ENCODE results near the gene AFF3.
"Not testable (repeated sequence)": the region's sequence is repeated elsewhere in the genome, so short reads cannot be mapped to it uniquely, and the experiment has no call there.

Gene AFF3

DNA sequence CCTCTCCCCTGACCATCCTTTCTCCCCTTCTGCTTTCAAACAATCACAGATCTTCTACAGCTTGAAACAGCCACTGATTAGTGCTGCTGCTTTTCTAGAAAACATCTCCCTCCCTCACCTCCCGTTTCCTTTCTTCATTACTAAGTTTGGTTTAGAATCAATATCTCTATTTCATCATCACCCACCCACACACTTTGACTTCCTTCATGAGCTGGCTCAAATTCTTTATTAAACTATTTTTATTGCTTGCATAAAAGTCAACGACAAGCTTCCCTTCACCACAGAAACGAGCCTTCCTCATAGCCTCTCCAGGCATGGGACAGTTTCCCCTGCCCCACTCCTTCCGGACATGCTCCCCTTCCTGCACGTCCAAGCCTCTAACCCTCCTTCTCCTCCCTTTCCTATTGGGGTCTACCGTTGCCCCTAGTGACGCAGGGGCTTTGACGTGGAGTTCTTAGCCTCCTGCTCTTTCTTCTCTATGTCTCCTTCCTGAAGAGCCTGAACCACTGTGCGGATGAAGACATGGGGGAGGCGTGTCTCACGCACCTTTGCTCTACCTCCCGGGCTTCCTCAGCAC lies 172.0 kb downstream of the AFF3 start:
- no peak for DNase-seq (ENCODE audit: low read depth)

DNA sequence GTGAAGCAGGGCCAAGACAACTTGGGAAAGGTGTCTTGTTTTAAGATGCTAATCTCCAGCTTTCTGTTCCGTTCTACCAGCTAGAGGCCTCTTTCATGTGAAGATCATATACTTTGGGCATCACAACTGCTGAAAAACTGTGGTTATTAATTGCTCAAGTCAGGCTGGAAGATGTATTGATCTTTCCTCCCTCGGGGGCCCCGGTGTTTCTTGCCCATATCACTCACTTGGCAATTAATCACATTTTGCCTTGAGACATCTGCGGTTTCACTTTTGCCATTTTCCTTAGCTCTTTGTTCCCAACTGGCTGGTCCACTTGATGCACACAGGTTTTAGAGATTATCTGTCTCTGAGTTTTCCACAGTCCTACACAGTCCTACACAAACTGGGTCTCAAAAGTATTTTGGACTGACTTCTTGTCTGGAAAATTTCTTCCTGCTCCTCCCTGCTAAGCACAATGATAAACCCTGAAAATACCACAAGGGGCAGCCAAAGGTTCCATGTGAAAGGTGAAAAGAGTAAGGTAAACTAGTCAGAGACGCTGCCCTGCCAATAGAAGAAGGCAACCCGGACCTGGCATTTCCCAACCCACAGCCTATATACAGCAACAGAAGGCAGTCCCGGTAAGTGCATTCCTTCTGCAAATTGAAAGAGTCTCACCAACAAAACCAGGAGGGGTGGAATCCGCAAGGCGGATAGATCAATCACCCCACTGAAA lies 181.0 kb downstream of the AFF3 start:
- no peak for DNase-seq (ENCODE audit: low read depth)

DNA sequence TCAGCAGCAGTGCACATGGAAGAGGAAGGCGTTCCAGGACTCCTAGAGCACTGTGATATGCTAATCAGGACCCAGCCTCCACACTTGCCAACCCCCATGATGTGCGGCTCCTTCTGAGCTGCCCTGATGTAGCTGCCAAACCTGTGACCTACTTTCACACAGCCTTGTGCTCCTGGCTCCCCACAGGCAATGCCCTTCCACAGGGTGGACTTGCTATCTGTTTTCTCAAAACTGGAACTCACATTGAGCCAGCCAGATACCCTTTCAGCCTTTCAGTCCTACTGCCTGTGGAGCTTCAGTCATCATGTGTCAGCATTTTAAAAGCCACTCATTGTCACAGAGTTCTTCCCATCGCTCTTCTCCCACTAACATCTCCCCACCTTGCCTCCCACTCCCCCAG lies 181.6 kb downstream of the AFF3 start:
- DNase-seq (ENCODE audit: low read depth) = no peak

- no peak for DNase-seq (ENCODE audit: low read depth)
Measured at GRCh38 chr2:99960291-99960690, 182.1 kb downstream of the AFF3 start.

GRCh38 chr2:99959261-99960014 lies 183.0 kb downstream of the AFF3 start:
- no peak for DNase-seq (ENCODE audit: low read depth)

DNA sequence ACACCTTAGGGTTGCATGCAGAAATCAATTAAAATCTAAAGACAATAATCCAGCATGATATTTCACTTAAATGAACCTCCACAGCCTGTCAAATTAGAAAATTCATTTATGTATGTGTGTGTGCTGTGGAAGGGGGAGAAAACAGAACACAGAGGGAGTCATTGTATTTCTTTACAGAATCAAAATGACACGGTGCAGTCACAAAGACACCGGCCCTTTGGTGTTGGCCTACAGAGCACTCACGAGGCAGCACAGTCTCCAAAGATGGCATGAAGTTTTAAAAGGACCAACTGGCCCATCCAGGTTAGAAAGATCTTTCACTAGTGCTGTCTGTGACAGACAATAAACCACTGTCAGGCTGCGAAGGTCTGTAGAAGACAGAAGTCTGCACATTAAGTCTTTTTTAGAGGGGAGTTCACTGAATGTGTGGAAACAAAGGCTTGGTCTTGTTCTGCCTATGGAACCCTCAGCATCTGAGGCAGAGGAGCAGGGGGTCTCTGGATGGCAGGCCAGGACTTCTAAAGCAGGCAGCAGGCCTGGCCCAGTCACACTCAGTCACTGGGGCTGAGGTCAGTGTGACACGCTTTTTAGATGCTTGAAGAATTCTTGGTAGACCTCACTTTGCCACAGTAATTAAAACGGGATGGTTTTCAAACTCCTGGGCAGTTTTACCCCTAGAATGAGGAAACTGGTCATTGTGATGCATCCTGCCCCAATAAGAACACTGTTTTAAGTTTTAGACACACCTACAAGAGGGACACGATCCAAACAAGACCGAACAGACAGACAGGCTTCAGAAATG lies 184.9 kb downstream of the AFF3 start:
- DNase-seq (ENCODE audit: low read depth) = no peak

DNA sequence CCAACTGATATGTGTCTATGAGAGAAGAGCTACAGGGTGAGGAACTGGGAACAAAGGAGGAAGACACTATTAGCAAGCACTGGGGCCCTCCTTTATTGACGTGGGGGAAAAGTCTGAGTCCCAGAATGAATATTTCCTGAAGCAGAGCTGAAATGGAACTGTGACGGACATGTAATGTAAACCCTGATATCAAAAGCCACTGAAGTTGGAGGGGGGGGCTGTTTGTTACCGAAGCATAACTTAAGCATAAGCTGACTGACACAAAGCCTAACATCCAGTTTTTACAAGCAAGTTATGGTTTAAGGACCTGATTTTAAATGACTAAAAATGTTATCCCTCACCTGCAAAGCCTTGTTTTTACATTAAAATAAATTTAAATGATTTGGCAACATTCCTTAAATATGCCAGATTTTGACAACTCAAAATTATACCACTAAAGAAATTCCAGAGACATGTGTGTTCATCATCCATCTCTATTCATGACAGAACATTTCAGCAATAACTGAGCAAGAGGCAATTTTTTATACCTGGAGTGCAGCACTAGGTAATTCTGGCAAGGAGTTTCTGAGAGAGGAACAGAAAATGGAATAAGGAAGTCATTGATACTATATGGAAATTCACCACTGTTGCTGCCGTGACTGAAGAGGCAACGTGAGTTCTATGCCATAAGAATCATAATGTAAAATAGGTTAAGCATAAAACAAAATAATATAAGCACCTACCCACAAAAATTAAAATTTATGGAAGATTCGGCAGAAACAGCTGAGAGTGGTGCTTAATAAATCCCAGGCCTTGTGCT lies 186.0 kb downstream of the AFF3 start:
- DNase-seq (ENCODE audit: low read depth) = no peak

DNA sequence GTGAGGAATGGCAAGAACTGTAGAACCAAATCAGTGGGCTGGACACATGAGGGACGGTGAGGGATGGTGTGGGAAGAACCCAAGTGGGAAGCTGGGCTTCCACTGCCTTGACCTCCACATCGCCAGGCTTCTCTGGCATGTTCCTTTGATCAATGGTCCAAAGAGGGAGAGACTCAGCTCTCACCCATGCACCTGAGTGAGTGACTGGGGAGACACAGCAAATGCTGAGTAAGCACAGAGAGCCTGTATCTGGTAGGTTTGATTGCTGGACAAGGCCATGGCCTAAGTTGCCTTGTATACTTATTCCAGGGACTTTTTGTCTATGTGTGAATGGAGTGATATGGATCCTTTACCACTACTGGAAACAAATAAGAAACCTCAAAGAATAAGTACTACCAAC lies 188.6 kb downstream of the AFF3 start:
- no peak for DNase-seq (ENCODE audit: low read depth)

DNA sequence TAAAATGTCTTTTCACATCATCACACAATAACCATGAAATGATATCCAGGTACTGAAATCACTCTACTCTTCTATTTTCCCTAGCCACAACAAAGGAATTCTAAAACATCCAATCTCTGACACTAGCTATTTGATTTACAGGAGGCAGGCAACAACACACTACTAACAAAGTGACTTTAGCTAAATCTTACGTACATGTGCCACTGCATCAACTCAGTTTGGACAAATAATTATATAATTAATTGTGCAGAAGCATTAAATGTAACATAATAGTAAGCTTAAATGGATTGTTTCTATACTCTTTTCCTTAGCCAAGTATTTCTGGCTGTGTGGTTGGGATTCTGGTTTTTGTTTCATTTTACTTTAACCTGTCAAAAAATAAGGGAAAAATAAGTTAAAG lies 192.4 kb downstream of the AFF3 start:
- DNase-seq (ENCODE audit: low read depth) = no peak

GRCh38 chr2:99949530-99949929 lies 192.9 kb downstream of the AFF3 start:
- DNase-seq (ENCODE audit: low read depth) = no peak

DNA sequence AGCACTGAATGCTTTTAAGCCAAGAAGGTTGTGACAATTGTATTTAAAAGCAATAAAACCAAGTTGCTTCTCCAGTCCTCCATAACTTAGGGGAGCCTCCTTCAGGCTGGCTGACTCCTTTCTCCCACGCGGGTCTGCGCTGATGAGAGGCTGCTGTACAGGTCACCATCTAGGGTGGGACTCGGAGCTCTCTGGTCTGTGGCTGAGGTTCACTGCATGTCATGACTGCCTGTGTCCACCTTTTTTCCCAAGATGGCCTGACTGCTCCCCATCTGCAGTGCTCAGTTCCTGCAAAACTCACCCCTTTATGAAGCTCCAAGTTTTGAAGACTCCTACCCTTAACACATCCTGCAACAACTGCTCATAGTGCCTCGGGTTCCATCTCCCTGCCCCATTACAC lies 194.4 kb downstream of the AFF3 start:
- DNase-seq (ENCODE audit: low read depth) = no peak

GRCh38 chr2:99947366-99947765 lies 195.0 kb downstream of the AFF3 start:
- DNase-seq (ENCODE audit: low read depth) = not testable (repeated sequence)

DNA sequence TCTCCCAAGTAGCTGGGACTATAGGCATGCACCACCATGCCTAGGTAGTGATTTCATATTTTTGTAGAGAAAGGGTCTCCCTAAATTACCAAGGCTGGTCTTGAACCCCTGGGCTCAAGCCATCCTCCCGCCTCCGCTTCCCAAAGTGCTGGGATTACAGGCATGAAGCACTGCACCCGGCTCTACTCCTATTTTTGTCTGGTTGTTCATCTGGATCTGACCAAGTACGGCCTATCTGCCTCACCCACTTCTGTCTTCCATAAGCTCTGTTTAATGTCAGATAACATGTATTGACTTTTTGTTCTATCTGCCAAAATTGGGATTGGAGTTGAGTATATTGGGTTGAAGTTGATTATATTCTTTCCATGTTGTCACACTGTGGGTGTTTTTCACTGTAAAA lies 198.4 kb downstream of the AFF3 start:
- no peak for DNase-seq (ENCODE audit: low read depth)

DNA sequence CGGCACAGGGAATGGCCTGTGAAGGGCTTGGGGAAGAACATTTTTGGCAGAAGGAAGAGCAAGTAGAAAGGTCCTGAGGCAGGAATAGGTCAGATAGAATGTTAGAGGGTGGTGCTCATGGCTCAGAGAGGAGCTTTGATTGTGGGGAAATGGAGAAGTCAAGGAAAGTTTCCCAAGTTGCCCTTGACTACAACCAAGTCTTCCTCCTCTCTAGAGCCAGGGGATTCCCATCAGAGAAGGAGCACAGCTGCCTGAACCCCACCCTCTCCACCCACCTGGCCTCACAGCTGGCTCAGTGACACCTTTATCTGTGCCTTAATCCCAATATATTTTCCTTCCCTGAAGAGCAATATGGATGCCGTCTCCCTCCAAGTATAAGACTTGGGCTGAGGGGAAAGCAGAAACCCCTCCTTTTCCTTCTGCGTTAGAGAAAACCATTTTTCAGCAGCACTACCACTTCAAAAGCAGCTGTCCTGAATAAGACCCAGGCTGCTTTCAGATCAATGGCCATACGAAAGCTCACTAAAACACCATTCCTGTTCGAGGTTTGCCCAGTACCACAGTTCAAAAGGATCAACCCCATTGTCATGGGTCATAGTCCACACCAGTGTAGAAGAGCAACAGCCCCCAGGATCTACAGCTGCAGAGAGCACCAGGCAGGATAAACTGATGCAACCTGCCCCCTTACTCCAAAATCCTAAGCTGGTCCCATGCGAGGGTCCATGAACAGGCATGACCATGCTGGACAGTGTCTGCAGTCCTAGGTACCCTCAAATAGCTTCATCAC lies 199.6 kb downstream of the AFF3 start:
- no peak for DNase-seq (ENCODE audit: low read depth)

GRCh38 chr2:99940963-99941362 lies 201.4 kb downstream of the AFF3 start:
- peak; percentile 39 for DNase-seq (ENCODE audit: low read depth)

- DNase-seq (ENCODE audit: low read depth) = no peak
Measured at GRCh38 chr2:99939135-99939534, 203.3 kb downstream of the AFF3 start.

DNA sequence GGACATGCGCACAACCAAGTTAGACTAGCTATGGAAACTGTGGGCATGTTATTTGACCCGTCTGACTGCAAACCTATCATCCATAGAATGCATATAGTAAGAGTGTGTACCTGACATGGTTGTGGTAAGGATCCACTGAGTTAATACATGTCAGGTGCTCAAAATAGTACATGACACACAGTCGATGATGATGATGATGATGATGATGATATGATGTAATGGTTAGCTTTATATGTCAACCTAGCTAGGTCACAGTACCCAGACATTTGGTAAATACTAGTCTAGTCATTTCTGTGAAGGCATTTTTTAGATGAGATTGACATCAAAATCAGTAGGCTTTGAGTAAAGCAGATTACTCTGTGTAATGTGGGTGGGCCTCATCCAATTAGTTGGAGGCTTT lies 204.1 kb downstream of the AFF3 start:
- DNase-seq (ENCODE audit: low read depth) = no peak

- peak; percentile 72 for DNase-seq (ENCODE audit: low read depth)
Measured at GRCh38 chr2:99936065-99936464, 206.3 kb downstream of the AFF3 start.

- DNase-seq (ENCODE audit: low read depth) = no peak
Measured at GRCh38 chr2:99935662-99936061, 206.7 kb downstream of the AFF3 start.

- DNase-seq (ENCODE audit: low read depth) = no peak
Measured at GRCh38 chr2:99933894-99934650, 208.3 kb downstream of the AFF3 start.
